ENCODE measurements around the gene ADIPOR2.

ADIPOR2 gene

DNA sequence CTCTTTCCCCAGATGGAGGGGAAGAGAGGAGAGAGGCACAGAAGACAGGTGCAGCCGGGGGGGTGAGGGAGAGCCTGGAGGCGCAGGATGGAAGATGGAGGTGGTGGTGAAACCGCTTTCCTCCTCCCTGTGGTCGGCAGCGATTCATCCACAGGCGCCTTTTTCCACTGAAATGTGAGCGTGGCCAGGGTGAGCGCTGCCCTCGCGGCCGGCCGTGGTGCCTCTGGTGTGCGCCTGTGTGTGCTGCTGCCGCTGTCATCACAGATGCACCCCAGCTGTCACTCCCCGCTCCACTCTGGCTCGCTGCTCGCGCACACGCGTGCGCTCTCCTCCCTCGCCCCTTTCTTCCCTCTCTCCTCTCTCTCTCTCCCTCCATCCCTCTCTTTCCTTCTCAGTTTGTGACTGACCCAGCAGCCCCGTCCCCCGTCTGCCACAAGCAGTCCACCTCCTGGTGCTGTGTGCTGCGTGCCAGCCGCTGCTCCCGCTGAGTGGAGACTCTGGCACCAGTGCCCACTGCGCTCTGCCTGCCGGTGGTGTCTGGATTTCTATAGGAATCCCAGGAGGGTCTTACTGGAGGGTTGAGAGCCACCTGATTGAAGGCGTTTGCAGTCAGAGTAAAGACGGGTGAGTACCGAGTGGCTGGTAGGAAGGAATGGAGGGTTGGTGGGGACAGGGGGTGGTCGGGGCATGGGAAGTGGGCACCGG is 129.5 kb downstream of the ADIPOR2 start, which contains the start of gene LRTM2:
Gene LRTM2 (plus strand): TSS at position 375 of the 705 bp plus-strand sequence. CDS start 7,584 bp downstream, outside the sequence.
- no peak within 1 kb of the TSS for H3K4me3 ChIP-seq (ENCODE audit: low read depth, low read length)
- TF ChIP-seq, protein P1, sequence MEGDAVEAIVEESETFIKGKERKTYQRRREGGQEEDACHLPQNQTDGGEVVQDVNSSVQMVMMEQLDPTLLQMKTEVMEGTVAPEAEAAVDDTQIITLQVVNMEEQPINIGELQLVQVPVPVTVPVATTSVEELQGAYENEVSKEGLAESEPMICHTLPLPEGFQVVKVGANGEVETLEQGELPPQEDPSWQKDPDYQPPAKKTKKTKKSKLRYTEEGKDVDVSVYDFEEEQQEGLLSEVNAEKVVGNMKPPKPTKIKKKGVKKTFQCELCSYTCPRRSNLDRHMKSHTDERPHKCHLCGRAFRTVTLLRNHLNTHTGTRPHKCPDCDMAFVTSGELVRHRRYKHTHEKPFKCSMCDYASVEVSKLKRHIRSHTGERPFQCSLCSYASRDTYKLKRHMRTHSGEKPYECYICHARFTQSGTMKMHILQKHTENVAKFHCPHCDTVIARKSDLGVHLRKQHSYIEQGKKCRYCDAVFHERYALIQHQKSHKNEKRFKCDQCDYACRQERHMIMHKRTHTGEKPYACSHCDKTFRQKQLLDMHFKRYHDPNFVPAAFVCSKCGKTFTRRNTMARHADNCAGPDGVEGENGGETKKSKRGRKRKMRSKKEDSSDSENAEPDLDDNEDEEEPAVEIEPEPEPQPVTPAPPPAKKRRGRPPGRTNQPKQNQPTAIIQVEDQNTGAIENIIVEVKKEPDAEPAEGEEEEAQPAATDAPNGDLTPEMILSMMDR (IDR thresholded peaks at IDR 0.05; ENCODE audit: low read depth, low read length): no peak

- TF ChIP-seq, protein P1 (IDR thresholded peaks at IDR 0.05; ENCODE audit: low read depth, low read length): no peak
- no peak overlapping the region for H3K4me3 ChIP-seq (ENCODE audit: low read depth, low read length)
These were observed 130.0 kb downstream of the ADIPOR2 start for GRCh38 chr12:1820896-1821291.

- TF ChIP-seq, protein P1 (IDR thresholded peaks at IDR 0.05; ENCODE audit: low read depth, low read length): no peak
- no peak overlapping the region for H3K4me3 ChIP-seq (ENCODE audit: low read depth, low read length)
These were observed 130.9 kb downstream of the ADIPOR2 start for GRCh38 chr12:1821805-1822204.

DNA sequence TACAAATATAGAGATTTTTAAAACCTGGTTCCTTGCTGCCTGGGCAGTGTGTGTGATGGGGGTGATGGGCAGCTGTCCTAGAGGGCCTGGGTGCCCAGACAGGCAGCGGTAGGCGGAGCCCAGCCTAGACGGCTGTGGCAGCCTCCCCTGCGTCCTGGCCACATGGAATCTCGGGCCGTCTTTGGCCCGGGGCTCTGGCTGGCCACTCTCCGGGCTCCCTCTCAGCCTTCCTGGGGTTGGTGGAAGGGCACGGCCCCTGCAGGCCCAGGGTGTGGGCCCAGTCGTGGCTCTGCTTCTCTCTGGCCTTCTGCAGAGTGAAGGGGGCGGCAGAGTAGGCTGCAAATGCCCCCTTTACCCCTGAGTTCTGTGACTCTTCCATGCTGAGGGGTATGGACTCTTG is 131.8 kb downstream of the ADIPOR2 start:
- no peak overlapping the region for H3K4me3 ChIP-seq (ENCODE audit: low read depth, low read length)
- TF ChIP-seq, protein P1 (IDR thresholded peaks at IDR 0.05; ENCODE audit: low read depth, low read length): no peak

DNA sequence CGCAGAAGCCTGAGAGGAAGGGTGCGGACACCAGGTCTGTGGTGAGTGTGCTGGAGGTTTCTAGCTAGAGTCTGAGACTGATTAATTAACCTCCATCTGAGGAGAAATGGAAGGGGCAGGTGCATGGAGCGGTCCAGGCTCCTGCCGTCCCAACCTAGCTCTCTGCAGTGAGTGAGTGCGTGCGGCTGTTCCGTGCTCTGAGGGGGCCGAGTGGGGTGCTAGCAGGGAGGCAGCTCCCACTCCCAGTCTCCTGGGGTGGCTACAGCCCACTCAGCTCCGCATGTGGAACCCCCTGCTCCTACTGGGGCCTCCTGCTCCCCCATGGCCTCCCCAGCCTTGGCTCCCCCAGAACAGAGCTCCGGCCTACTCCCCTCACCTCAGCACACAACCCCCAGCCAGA is 132.4 kb downstream of the ADIPOR2 start:
- TF ChIP-seq, protein P1 (IDR thresholded peaks at IDR 0.05; ENCODE audit: low read depth, low read length): no peak
- H3K4me3 ChIP-seq (ENCODE audit: low read depth, low read length): no peak overlapping the region

GRCh38 chr12:1825382-1826102 is 134.7 kb downstream of the ADIPOR2 start:
- TF ChIP-seq, protein P1 (IDR thresholded peaks at IDR 0.05; ENCODE audit: low read depth, low read length): no peak
- H3K4me3 ChIP-seq (ENCODE audit: low read depth, low read length): no peak overlapping the region

- no peak overlapping the region for H3K4me3 ChIP-seq (ENCODE audit: low read depth, low read length)
- TF ChIP-seq, protein P1 (IDR thresholded peaks at IDR 0.05; ENCODE audit: low read depth, low read length): no peak
These were observed 135.5 kb downstream of the ADIPOR2 start for GRCh38 chr12:1826401-1826800.

Data from WI38 (cell line).